ENCODE data around the gene HNRNPD.
A peak's percentile ranks its signal among the peaks of the same experiment; 100 is the strongest.
"Not testable (repeated sequence)": the region's sequence is repeated elsewhere in the genome, so short reads cannot be mapped to it uniquely, and the experiment has no call there.

Gene HNRNPD

DNA sequence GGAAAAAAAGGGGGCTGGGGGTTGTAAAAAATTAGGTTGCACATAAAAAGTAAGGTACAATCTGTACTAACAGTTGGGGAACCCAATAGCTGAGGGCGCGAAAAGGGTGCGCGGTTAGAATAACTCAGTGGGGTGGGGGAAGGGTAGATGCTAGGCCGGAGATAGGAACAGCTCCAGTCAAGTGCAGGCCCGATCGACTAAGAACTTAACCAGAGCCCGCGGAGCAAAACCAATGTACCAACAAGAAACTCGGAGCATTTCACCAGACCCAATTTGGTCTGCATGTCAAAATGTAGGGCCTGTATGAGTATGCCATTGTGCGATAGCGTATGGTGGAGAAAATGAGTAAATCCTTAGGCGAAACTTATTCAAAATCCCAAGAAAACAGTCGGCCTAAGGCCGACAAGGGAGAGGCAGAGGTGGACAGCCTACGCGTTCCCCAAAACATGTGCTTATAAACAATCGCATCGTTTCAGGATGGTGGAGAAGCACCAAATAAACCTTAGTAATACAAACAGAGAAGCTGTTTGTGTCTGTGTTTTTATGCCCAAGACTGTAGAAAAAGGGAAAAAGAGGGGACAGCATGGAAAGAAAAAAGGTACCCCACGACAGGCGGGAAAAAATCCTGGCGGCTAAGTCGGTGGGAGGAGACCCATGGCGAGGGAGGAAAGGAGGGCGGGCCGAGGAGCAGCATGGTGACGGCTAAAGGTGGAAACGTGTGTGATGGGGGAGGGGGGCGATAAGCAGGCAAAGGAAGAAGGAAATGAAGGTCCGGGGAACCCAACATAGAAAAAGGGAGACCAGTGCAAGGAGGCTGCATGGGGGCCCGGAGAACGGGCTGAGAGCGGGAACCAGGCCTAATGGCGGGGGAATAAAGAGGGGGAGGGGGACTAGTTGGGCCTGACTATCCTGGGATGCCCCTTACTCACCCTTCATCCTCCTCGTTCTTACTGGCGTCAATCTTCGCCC, 990 bp downstream of the HNRNPD start:
- DNase-seq: peak; percentile 59

DNA sequence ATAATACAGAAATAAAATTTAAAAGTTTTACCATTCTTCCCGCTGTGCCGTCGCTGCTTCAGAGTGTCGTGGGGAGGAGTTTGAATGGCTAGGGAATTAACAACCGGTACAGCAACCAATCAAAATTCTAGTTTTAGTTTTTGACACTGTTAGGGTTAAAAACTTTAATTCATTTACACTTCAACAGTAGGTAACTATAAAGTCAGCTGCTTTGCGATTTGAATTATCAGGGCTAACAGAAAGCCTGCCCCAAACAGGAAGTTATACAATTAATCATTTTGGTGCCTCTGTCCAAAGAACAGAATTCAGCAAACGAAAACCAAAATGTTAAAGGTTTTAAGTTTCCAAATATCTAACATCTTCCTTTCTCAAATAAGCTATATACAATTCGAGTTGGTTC, 2.3 kb downstream of the HNRNPD start:
- no peak for DNase-seq

DNA sequence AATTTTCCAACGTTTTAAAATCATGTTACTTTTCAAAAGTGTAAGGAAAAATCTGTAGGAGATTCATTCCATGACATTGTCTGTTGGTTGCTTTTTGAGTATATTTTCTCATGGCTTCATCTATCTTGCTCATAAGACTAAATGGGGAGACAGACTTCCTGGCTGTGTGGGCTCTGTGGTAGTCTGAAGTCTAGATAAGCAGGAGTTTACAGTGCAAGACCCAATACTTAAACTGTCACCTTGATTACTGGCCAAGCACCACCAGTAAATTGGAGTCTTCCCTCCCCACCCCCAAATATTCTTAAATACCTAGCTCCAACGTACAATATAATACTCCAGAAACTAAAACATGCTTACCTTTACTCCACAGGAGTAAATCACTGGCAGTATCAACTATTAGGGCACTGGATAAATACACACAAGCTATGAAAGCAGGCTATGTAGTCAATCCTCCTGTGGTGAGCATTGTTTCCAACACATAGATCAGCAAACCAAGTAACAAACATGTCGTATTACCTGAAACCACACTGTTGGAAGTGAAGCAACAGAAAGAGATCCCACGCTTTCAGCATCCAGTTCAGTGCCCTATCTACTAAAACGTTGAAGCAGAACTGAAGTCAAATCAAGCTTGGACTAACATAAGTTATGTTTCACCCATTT, 6.2 kb downstream of the HNRNPD start:
- DNase-seq: no peak

DNA sequence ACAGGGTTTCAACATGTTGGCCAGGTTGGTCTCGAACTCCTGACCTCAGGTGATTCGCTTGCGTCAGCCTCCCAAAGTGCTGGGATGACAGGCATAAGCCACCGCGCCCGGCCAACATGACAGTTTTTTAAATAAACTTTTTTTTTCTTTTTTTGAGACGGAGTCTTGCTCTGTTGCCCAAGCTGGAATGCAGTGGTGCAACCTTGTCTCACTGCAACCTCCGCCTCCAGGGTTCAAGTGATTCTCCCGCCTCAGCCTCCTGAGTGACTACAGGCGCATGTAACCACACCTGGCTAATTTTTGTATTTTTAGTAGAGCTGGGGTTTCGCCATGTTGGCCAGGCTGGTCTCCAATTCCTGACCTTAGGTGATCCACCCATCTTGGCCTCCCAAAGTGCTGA, 7.4 kb downstream of the HNRNPD start:
- not testable (repeated sequence) for DNase-seq

DNA sequence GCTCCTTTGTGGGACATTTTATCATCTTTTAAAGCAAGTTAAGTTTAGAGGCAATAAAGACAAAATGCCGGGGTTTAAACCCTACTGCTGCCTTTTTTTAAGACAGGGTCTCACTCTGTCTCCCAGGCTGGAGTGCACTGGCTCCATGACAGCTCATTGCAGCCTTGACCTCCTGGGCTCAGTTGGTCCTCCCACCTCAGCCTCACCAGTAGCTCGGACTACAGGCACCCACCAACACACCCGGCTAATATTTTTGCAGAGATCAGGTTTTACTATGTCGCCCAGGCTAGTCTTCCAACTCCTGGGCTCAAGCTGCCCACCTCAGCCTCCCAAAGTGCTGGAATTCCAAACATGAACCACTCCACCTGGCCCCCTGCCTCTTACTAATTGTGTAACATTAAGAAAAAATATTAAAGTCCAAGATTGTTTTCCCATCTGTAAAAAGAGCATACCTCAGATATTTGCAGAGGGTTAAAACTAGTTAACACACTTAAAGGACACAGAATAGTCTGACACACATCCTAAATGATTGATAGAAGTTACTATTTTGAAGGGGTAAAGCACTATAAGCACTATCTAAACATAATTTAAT, 9.8 kb downstream of the HNRNPD start:
- DNase-seq: no peak

DNA sequence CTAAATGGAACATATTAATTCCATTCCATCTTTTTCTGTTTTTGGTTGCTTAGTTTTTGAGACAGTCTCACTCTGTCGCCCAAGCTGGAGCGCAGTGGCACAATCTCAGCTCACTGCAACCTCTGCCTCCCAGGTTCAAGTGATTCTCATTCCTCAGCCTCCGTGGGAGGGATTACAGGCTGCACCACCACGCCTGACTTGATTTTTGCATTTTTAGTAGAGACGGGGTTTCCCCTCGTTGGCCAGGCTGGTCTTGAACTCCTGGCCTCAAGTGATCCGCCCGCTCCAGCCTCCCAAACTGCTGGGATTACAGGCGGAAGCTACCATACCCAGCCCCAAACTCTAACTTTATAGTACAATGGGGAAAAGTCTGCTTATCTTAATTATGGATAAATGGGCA, 11.2 kb downstream of the HNRNPD start:
- no peak for DNase-seq

DNA sequence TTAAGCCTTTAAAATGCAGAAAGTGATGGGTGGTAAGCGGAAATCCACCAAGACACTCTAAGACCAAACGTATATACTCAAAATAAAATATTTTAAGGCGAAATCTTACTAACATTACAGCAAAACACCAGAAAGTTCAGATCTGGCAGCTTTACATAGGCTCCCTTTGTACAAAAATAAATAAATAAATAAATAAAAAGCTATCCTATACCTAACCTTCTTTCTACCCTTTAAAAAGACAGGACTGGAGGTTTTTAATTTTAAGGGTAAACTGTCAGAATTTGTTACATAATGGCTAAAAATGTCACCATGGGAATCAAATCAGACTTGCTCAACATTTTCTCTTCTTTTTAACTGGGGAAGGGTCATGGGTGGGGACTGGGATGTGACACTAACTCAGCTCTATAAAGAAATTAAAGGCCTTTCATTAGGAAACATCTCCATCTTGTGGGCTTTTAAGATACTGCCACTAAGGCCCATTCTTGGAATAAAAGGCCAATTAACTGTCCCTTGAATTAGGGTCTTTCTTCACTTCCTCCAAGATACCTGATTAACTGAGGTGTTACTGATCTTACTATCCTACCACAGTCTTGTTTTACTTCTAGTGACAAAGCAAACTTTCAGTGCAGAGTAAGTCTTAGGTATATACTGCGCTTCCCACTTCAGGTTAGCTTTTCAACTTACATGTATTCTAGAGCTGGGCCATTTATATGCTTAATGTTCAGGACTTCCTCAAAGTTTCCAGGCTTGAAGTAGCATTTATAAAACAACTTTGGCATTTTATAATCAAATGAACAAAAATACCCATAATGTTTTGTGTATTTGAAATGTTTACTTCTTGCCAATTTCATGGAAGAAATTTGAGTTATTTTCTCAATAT, 13.3 kb downstream of the HNRNPD start:
- DNase-seq: peak; percentile 37

DNA sequence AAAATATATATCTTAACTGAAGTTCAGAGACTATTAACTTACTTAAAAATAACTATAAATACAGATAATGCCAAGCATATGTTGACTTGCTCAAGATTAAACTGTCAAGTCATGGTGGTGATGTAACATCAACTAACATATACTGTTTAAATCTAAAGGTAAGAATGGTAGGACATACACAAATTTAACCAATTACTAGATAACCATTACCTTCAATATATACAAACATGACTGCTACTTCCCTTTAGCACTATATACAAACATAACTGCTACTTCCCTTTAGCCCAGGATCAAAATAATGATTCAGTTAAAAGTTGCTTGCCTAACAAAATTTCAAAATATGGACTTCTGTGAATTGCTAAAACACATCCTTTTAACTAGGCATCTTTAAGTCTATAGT, 14.9 kb downstream of the HNRNPD start:
- DNase-seq: no peak

DNA sequence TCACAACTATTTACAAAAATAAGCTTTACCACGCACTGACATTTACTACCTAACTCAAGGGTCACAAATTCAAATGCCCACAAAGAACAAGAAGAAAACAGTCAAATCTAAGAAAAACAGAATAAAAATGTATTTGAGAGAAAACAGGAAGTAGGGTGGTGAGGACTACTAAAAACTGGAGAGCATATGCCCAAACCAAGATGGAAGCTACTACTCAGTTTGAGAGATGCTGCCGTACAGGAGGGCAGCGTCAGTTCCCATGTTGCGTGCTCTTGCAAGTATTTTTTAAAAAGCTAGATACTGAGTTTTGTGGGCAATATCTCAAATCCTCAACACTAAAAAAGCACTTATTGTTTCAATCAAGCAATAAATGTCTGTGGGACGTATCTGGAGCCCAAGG, 16.2 kb downstream of the HNRNPD start:
- no peak for DNase-seq

DNA sequence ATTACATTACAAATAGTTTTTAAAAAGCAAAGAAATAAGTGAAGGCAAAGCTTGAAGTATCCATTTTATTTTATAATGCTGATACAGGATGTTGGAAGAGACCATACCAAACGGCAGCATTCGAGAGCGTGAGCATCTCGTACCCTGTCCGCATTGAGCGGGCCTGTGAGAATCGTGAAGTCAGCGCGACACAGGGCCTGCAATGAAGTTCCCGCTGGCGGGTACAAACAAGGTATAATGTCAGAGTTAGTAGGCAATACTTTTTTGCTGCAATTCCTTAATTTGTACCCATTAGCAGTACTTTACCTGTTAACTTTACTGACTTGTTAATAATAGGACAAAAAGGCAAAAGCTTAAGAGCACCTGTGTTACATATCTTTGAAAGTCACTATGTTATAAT, 19.0 kb downstream of the HNRNPD start:
- no peak for DNase-seq

DNA sequence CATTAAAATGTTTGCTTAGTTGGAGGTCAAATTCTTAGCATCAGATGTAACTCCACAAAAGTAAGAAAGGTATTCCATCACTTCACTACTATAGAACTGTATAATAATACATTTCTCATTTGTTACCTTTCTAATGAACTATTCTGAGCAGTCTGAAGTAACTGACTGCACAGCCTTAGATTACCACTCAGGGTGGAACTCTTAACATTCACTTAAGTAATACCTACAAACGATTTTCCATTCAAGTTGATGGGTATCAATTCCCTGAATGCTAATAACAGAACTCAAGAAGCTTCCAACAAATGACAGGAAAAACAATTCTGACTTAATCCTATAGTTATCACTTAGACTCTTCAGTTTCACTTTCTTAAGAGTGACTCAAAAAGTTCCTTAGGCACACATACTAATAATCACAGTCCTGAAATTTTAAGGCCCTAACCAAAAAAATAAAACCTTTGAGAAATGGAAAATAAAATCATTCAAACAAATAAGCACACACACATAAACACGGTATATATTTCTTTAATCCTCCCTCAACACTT, 20.9 kb downstream of the HNRNPD start:
- DNase-seq: no peak

DNA sequence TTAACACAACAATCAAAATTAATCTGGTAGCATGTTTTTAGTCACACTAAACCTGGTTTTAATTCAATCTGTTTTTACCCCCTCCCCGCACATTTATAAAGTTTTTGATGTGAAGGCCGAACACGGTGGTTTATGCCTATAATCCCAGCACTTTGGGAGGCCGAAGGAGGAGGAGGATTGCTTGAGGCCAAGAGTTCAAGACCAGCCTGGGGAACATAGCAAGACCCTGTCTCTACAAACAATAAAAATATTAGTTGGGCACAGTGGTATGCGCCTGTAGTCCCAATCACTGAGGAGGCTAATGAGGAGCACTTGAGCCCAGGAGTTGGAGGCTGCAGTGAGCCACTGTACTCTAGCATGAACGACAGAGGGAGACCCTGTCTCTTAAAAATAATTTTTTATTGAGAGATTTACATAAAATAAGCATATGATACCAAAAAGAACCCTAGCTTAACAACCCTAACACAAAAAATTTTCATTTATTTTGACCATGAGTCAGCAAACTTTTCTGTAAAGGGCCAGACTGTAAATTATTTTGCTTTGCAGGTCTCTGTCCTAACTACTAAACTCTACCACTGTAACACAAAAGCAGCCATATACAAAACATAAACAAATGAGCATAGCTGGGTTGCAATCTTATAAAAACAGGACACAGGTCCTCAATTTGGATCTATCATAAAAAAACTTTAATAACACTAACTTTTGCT, 21.5 kb downstream of the HNRNPD start:
- no peak for DNase-seq

DNA sequence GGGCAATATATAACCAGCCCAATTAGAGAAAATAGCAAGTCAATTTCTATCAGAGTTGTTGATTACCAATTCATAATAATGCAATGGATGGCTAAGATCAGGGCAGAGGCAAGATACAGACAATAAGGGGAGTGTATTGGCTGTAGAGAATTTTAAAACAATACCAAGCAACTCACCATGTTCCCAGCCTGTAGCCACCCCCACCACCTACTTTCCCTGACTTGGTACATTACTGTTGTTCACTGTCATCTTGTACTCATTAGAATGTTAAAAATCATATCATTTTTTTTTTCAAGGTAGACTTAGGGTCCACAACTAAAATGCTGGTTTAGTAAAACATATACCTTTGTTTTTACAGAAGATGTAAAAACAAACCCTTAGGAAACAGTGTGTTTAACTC, 27.7 kb downstream of the HNRNPD start:
- DNase-seq: no peak

DNA sequence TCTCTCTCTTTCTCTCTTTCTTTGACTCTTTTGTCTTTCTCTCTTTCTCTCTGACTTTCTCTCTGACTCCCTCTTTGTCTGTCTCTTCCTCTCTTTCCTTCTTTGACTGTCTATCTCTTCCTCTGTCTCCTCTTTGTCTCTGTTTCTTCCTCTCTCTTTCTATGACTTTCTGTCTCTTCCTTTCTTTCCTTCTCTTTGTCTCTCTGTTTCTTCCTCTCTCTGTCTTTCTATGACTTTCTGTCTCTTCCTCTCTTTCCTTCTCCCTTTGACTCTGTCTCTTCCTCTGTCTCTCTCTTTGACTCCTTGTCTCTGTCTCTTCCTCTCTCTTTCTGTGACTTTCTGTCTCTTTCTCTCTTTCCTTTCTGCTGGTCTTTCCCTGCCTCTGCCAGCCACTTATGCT, 38.7 kb downstream of the HNRNPD start:
- DNase-seq: no peak

DNA sequence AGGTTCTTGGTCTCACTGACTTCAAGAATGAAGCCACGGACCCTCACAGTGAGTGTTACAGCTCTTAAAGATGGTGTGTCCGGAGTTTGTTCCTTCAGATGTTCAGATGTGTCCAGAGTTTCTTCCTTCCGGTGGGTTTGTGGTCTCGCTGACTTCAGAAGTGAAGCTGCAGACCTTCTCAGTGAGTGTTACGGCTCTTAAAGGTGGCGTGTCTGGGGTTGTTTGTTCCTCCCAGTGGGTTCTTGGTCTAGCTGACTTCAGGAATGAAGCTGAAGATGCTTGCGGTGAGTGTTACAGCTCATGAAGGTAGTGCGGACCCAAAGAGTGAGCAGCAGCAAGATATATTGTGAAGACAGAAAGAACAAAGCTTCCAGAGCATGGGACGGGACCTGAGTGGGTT, 40.1 kb downstream of the HNRNPD start:
- not testable (repeated sequence) for DNase-seq

DNA sequence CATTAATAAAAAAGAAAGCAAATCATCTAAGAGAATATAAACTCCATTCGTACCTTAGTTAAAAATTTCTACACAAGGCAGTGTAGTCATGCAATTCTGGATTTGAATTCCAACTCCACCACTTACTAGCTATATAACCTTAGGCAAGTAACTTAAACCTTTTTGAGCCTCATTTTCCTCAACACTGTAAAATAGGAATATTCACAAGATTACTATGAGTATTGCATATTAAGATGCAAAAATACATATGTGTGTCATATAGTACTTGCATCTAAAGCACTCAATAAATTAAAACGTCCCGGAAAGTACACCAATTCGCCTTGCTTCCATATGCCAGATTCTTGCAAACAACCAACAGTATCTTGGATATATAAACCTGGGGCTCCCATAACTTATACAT, 42.0 kb downstream of the HNRNPD start:
- no peak for DNase-seq

DNA sequence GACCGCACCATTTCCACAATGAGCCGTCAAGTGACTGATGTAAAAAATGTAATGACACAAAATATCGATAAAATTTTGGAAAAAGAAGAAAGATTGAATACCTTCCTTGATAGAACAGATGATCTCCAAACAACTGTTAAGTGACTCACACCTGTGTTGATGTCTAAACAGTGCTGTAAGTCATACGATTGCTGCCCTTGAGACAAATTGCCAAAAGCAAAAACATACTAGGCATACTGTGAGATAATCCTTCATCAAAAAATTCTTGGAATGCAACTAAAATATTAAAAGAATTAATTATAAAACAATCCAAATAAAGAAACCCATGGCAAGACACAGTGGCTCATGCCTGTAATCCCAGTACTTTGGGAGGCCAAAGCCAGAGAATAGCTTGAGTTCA, 53.4 kb downstream of the HNRNPD start:
- DNase-seq: no peak

DNA sequence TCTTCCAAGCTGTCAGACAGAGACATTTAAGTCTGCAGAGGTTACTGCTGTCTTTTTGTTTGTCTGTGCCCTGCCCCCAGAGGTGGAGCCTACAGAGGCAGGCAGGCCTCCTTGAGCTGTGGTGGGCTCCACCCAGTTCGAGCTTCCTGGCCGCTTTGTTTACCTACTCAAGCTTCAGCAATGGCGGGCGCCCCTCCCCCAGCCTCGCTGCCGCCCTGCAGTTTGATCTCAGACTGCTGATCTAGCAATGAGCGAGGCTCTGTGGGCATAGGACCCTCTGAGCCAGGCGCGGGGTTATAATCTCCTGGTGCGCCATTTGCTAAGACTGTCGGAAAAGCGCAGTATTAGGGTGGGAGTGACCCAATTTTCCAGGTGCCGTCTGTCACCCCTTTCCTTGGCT, 70.7 kb downstream of the HNRNPD start:
- DNase-seq: not testable (repeated sequence)

Measured in NCI-H510A treated with DMSO at 0.1 percent for 48 hours (cell line).